ENCODE results near the gene MLST8.

- TF ChIP-seq POLR2A (IDR thresholded peaks at IDR 0.05): no peak
- no peak for TF ChIP-seq CTCF (IDR thresholded peaks at IDR 0.05)
Observed at GRCh38 chr16:2207872-2208271, 2.6 kb downstream of the MLST8 start.

Data from thyroid gland (tissue), 4 donors.